Stimulated activated CD8-positive, alpha-beta memory T cell treated with anti-CD3 and anti-CD28 coated beads, Interleukin-7, amount 100 ng/mL, for 48 hours (primary cell): ENCODE data around the gene MYLK4.
A peak's percentile ranks its signal among the peaks of the same experiment; 100 is the strongest.

ENCODE experiments used
- DNase-seq, 2 donors: peaks; one replicate each; pipeline ENCODE4 v3.0.0-alpha.2; 2020; ENCODE audit warnings: low read depth in 1 of 2; ENCODE audit errors: extremely low read depth in 1 of 2

The MYLK4 gene

DNA sequence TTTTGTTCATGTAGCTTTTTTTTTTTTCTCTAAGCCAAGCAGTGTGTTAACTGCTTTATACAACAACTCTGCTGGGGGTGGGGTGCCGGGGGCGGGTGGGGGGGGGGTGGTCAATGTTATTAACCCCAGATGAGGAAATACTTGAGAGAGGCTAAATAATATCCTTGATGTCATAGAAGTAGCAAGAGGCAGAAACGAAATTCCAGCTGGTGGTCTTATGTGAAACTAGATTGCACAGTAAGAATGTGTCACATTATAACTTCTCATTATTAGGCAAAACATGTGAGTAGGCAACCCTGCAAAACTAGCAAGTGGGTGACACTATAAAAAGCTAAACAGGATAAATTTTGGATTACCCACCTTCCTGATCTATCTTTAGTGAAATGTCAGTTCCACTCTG, 12.8 kb downstream of the MYLK4 start:
- no peak for DNase-seq

GRCh38 chr6:2734488-2735166, 16.1 kb downstream of the MYLK4 start:
- DNase-seq, result no peak

DNA sequence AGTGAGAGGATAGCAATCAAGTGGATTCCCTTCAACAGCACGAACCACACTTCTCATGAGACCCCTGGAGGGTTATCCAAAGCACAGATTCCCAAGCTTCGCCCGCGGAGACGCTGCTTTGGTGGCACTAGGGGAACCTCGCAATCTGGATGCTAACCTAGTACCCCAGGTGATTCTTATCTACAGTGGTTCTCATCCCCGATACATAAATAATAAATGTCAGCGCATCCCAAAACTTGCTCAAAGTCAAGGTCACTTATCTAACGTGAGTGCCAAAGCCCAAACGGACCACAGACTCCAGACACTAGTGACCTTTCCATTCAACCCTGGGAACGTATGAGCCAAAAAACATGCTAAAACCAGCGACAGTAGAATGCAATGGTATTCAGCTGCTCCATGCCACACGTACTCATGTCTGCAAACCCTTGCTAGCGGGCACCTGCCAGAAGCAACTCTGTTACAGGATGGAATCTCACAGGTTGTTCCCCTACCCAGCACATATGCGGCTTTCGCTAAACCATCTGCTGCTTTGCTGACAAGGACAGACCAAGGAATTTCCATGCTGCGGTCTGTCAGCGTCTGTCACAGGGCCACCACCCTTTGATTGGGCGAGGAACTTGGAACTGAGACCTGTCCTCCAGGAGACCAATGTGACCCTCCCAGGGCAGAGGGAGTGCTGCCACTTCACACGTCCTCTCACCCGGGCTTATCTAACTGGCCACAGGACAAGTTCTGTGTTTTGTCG, 16.8 kb downstream of the MYLK4 start:
- DNase-seq, result no peak

- peak; percentile 22 to 57 for DNase-seq
Measured at GRCh38 chr6:2733324-2733723, 17.4 kb downstream of the MYLK4 start.

GRCh38 chr6:2732503-2733089, 18.1 kb downstream of the MYLK4 start:
- DNase-seq, result no peak

- no peak for DNase-seq
Measured at GRCh38 chr6:2731281-2731909, 19.3 kb downstream of the MYLK4 start.

GRCh38 chr6:2730353-2731107, 20.2 kb downstream of the MYLK4 start:
- no peak for DNase-seq

DNA sequence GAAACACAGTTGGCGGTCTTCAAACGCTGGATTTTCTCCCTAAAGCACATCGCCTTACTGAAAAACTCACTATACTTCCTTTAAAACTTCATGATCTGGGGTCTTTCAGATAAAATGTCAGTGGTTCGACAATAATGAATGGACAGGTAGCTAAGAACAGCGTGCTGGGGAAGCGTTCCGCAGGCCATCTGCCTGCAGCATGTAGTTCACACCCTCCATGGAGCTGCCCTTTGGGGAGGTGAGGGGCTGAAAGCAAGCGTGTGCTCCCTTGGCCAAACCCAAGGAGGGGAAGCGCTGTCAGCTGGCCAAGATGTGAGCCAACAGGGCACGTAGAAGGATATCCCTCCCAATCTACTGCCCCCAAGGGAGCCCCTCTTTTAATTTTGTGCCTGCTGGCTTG, 20.8 kb downstream of the MYLK4 start:
- DNase-seq, result no peak

GRCh38 chr6:2725999-2726567, 24.6 kb downstream of the MYLK4 start:
- no peak for DNase-seq

DNA sequence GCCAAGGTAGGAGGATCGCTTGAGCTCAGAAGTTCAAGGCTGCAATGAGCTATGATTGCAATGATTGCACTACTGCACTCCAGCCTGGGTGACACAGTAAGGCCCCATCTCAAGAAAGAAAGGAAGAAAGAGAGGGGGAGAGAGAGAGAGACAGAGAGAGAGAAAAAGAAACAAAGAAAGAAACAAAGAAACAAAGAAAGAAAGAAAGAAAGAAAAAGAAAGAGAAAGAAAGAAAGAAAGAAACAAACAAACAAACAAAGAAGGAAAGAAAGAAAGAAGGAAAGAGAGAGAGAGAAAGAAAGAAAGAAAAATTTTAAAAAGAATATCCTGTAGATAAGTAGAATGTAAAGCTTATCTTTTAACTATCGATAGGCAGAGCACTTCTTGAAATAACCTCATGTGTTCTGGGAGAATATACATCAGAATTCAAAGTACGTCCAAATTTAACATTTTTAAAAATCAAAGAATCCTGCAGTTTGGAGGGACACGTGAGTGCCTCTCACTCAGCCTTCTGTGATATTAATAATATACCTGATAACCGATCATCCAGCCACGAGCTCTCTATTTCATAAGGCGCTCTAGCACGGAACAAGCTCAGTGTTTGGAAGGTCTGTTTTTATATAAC, 25.2 kb downstream of the MYLK4 start:
- no peak for DNase-seq

DNA sequence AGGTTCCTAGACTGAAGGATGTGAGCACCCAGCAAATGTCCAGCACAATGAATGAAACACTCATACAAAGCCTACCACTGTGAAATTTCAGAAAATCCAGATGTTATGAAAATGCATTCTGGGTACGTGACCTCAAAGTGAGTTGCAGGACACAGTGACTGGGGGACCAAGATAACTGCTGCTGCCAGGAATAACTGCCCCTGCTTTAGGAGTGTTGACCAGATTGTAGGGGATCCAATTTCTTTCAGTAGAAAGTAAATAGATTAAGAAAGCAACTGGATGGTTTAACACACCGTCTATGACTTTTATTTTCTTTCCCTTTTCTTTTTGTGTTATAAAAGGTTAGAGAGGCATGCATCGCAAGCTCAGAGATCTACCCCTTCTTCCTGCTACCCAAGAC, 29.5 kb downstream of the MYLK4 start:
- no peak for DNase-seq

DNA sequence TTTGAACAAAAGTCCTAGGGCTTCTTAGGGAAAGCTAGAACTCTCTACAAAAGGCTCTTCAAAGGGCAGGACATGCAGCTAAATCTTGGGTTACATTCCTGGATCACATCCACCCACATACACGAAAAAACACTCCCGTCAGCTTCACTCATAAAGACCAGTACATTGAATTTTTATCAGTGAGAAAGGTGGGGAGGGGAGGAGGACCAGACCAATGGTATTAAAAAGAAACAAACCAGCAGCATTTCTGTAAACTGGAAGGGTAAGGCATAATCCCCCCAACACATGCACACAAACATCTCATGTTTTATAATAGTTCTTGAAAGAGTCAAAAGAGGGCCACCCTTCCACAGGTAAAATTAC, 31.6 kb downstream of the MYLK4 start:
- DNase-seq, result no peak

- no peak for DNase-seq
Measured at GRCh38 chr6:2718334-2719092, 32.2 kb downstream of the MYLK4 start.

DNA sequence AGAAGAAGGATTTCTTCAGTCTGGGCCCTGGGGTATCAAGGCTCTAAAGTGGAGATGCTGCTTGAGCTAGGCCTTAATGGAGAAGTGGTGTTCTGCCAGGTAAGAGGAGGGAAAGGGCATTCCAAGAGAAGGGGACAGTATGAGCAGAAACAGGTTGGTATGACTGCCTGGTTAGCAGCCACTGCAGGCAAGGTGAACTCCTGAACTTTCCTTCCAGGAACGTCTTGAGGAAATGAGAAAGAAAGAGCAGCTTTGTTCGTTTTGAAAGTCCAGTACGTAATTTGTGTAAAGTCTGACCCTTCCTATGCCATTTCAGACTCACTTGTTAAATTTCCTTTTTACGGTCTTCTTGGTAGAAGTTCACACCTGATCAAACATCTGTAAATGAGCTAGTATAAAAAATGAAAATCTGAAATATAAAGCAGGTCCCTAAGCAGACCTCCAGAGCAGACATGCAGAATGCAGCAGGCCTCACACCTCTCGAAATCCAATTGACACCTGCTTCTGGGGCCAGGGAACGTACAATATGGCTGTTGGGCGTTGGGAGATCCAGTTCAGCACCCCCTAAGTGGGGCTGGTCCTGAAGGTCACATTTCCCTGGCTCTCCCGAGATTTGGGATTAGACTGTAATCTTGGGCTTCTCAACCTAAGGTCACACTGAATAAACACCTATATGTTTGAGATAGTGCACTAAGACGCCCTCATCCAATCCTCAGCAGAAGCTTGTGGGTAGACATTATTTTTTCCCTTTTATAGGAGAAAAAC, 33.6 kb downstream of the MYLK4 start:
- DNase-seq, result no peak

DNA sequence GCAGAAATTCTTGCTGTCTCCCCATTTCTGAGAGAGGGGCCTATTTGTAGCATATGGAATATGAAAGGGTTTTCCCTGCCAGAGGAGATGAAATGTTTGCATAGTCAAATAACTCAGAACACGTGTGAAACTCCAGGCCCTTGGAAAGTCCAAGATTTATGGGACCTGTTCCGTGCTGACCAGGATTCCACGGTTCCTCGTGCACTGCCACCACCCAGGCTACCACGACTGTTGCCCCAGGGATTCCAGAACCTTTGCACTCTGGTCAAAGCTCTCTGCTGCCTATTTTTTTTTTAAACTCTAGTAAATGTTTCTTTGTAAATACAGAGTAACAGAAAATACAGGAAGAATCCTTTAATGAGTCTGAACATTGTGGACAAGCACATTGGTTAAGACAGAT, 35.0 kb downstream of the MYLK4 start:
- no peak for DNase-seq

GRCh38 chr6:2714111-2714895, 36.4 kb downstream of the MYLK4 start:
- DNase-seq, result no peak

- DNase-seq, result no peak
Measured at GRCh38 chr6:2713473-2714110, 37.1 kb downstream of the MYLK4 start.

DNA sequence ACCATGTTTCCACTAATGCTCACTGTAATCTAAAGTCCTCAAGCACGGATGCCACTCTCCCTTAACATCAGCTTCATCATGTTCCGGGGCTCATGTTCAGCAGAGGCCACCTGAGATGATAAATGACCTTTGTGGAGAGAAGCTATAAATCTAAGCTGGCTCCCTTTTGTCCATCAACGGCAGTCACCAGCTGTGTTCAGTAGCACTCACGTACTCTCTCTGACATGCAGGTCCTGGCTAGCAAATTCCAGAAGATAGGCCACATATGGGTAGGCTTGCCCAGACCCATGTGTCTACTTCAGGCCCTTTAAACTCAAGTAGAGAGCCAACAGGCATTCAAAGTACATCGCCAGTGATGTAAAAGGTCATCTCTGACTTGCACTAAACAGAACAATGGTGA, 38.6 kb downstream of the MYLK4 start:
- DNase-seq, result no peak
